ENCODE data around the gene RFX1. TPM values are rescaled to one million over a fixed set of nuclear protein-coding genes. Genes with fewer than 3 reads are reported as not detected.
"Not testable (repeated sequence)": the region's sequence is repeated elsewhere in the genome, so short reads cannot be mapped to it uniquely, and the experiment has no call there.

Gene RFX1
- total RNA-seq, 4 donors from 2014 or later, result 2.7 to 7.2 (median 4.4) TPM

GRCh38 chr19:14030997-14031718, 25.0 kb upstream of the RFX1 start:
- TF ChIP-seq CTCF (IDR thresholded peaks at IDR 0.05 in 4 of 5, conservative IDR thresholded peaks at IDR 0.05 in 1 of 5), result no peak
- no peak for TF ChIP-seq POLR2A (IDR thresholded peaks at IDR 0.05)
- Histone ChIP-seq H3K27me3 (no peaks in the 10 kb centered on the region), H3K4me1 (peaks cover 0 to 5% of the 10 kb centered on the region in 2 donors), H3K4me3 (peak overlapping the region; percentile 54 to 95 (median 67)), H3K9me3 (no peaks in the 10 kb centered on the region), H3K36me3 (no peaks in the 10 kb centered on the region), H3K27ac (peak overlapping the region; percentile 61 to 77 (median 76))
- DNase-seq, result no peak
- in situ Hi-C loops (cut with MboI; ENCODE audit: low sequenced_read_pairs in 4 of 4) (no loop called here), intact Hi-C loops (cut with DNase I; ENCODE audit: low total_unique reads) (no loop called here)
- no peak for ATAC-seq

GRCh38 chr19:14028901-14029300, 22.8 kb upstream of the RFX1 start:
- in situ Hi-C loops (cut with MboI; ENCODE audit: low sequenced_read_pairs in 4 of 4) (no loop called here), intact Hi-C loops (cut with DNase I; ENCODE audit: low total_unique reads) (no loop called here)
- Histone ChIP-seq H3K4me3 (no peak overlapping the region), H3K9me3 (no peaks in the 10 kb centered on the region), H3K36me3 (no peaks in the 10 kb centered on the region), H3K4me1 (peaks cover 0 to 5% of the 10 kb centered on the region in 2 donors), H3K27me3 (no peaks in the 10 kb centered on the region), H3K27ac (no peak overlapping the region)
- TF ChIP-seq POLR2A (IDR thresholded peaks at IDR 0.05) (no peak), CTCF (IDR thresholded peaks at IDR 0.05 in 4 of 5, conservative IDR thresholded peaks at IDR 0.05 in 1 of 5) (no peak)
- DNase-seq (no peak), ATAC-seq (no peak)

- ATAC-seq, result no peak
- in situ Hi-C loops (cut with MboI; ENCODE audit: low sequenced_read_pairs in 4 of 4) (no loop called here), intact Hi-C loops (cut with DNase I; ENCODE audit: low total_unique reads) (no loop called here)
- Histone ChIP-seq H3K4me3 (no peak within 1 kb of the TSS), H3K27me3 (no peaks in the 10 kb centered on the region), H3K4me1 (peaks cover 0 to 5% of the 10 kb centered on the region in 2 donors), H3K27ac (no peak within 1 kb of the TSS), H3K9me3 (no peaks in the 10 kb centered on the region), H3K36me3 (no peaks in the 10 kb centered on the region)
- no peak for TF ChIP-seq POLR2A (IDR thresholded peaks at IDR 0.05)
- no peak for TF ChIP-seq CTCF (IDR thresholded peaks at IDR 0.05 in 4 of 5, conservative IDR thresholded peaks at IDR 0.05 in 1 of 5)
- DNase-seq, result no peak
Observed at GRCh38 chr19:14027856-14028450, 21.8 kb upstream of the RFX1 start, which contains the start of gene RLN3. Gene RLN3 (plus strand): TSS chr19:14028148. CDS start chr19:14028205, 57 bp downstream.

GRCh38 chr19:14026652-14027192, 20.6 kb upstream of the RFX1 start:
- H3K27ac ChIP-seq; H3K4me3 ChIP-seq; H3K36me3 ChIP-seq; H3K27me3 ChIP-seq; in situ Hi-C loops (cut with MboI; ENCODE audit: low sequenced_read_pairs in 4 of 4); H3K9me3 ChIP-seq; ATAC-seq; intact Hi-C loops (cut with DNase I; ENCODE audit: low total_unique reads); H3K4me1 ChIP-seq; DNase-seq: not testable (repeated sequence)

Measured in gastrocnemius medialis (tissue), 4 donors.